ENCODE measurements around the gene ME3.

DNA sequence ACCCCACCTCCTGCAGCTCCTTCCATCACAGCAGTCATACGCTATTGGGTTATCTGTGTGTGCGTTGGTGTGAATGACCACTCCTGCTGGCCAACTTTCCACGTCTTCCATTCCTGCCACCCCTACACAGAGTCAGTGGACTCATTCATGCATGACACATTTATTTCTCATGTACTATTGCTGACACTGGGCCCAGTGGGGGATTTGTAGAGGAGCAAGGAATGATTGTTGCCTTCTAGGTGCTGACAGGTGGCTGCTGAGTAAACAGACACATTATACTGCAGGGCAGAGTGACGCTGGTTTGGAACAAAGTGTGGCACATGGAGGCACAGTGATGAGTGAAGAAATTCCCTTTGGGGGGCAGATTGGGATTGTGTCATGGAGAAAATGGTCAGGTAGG is 183.9 kb downstream of the ME3 start:
- TF ChIP-seq, protein P1, sequence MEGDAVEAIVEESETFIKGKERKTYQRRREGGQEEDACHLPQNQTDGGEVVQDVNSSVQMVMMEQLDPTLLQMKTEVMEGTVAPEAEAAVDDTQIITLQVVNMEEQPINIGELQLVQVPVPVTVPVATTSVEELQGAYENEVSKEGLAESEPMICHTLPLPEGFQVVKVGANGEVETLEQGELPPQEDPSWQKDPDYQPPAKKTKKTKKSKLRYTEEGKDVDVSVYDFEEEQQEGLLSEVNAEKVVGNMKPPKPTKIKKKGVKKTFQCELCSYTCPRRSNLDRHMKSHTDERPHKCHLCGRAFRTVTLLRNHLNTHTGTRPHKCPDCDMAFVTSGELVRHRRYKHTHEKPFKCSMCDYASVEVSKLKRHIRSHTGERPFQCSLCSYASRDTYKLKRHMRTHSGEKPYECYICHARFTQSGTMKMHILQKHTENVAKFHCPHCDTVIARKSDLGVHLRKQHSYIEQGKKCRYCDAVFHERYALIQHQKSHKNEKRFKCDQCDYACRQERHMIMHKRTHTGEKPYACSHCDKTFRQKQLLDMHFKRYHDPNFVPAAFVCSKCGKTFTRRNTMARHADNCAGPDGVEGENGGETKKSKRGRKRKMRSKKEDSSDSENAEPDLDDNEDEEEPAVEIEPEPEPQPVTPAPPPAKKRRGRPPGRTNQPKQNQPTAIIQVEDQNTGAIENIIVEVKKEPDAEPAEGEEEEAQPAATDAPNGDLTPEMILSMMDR (IDR thresholded peaks at IDR 0.05), result no peak
- no peak for TF ChIP-seq EP300 (IDR thresholded peaks at IDR 0.05)
- TF ChIP-seq POLR2A (IDR thresholded peaks at IDR 0.05), result no peak
- no peak for TF ChIP-seq POLR2AphosphoS5 (IDR thresholded peaks at IDR 0.05)

Measured in gastroesophageal sphincter (tissue), 3 donors.